Hematopoietic multipotent progenitor cell treated with erythropoietin and hydrocortisone succinate and interleukin-3 and kit ligand, for 17 days (in vitro differentiated cells): ENCODE measurements around the gene TMEM115.
A peak's percentile ranks its signal among the peaks of the same experiment; 100 is the strongest.

Experiments used
- DNase-seq: peaks from one replicate; pipeline ENCODE4 v3.0.0-alpha.2; 2015; ENCODE audit warnings: low spot score

The TMEM115 gene

DNA sequence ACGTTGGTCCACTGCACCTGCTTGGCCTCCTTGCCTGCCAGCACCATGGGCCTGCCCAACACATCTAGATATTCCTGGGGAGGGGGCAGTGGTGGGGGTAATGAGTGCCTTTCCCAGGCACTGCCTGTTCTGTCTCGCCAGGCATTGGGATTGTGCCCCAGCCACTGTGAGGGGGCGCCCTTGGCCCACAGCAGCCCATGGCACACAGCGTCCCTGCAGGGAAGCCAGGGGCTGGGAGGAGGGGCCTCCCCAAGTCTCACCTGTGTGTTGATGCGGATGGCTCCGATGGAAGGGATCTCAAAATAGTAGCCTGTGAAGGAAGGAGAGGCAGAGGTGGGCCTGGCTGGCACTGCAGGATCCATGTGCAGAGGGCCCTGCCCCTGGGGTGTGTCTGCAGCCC is 18.7 kb upstream of the TMEM115 start:
- DNase-seq = no peak

DNA sequence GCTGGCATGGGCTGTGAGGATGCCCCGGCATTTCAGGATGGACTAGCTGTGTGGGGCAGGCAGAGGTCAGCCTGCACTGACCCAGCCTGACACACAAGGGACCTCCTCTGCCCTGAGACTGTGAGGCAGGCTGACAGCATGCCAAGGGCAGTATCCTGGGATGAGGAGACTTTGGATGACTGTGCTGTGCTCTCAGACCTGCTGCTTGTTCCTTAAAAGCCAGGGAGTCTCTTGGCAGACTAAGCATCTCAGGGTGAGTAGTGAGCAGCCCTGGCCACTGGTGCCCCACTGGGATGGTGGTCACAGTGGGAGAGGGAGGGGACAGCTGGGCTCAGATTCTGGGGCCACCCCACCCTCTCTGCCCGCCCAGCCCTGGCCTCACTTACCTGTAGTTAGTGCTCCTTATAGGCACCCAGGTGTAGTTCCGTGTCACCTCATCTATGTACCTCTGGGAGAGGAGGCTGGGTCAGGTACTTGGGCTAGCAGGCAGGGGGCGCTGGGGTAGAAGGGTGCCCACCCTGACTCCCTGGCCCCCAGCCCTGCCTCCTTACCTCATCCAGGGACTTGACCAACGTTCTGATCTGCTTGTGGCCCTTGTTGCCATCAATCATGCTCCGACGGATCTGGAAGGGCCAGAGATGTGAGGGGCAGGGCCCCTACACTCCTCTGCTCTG is 16.1 kb upstream of the TMEM115 start:
- no peak for DNase-seq

DNA sequence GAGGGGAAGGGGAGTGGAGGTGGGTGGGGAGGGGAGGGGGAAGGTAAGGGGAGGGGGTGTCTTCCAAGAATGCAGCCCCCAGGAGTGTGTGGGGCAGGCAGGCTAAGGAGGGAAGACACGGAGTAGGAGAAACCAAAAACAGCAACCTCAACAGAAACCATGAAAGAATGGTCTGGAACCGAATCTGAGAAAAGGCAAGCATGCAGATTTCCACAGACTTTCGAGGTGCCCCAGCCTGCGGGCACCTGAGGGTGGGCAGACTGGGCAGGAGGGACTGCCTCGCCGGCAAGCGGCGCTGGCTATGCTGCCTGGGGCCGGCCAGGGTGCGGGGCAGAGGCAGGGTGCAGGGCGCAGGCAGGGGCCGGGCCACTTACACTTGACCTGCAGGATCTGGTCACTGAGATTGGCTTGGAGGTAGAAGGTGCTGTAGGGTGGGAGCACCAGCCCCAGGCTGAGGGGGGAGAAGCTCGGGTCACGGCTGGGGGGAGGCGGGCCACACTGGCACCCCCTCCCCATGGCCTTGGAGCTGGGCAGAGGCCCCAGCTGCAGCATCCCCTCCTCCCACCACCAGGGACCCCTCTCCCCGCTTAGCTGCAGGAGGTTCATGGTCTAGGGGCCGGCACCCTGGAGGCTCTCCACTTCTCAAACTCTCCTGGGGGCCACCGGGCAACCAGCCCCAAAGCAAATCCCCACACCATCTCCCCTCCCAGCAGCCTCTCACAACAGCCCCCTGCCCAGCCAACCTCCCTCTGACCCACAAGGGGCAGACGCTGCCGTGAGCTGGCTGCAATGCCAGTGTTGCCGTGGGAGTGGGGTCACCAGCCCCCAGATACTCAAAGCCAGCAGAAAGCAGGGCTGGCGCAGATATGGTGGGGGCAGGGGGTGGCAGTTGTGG is 15.3 kb upstream of the TMEM115 start:
- DNase-seq = no peak

DNA sequence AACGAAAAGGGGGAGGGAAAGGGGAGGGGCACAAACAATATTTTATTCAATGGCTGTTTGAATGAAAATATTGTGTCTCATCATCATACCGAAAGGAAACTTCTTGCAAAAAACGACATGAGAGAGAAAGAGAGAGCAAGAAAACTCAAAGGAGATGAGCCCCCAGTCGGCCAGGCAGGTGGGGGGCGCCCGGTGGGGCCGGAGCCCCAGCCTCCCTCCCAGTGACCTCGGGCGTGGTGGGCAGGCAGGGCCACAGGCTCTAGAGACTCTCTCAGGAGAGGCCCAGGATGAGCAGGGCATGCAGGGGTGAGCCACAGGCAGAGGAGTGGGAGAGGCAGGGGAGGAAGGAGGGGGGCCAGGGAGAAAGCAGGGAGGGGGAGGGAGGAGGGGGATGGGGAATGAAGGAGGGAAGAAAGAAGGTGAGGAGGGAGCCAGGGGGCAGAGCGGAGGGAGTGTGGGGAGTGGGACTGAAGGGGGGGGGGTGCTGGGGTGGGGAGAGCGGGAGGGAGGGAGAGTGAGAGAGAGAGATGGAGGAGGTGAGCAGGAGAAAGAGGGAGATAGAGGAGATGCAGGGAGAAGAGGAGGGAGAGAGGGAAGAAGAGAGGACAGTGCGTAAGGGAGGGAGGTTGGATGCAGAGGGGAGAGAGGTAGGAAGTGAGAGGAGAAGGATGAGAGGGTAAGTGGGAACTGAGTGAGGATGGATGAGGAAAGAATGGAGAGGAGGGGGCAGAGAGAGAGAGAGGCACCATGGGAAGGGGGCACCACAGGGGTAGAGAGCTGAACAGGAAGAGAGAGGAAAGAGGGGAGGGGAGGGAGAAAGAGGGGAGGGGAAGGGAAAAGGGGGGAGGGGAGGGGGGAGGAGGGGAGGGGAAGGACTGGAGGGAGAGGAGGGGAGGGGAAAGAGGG is 14.1 kb upstream of the TMEM115 start:
- DNase-seq = no peak

DNA sequence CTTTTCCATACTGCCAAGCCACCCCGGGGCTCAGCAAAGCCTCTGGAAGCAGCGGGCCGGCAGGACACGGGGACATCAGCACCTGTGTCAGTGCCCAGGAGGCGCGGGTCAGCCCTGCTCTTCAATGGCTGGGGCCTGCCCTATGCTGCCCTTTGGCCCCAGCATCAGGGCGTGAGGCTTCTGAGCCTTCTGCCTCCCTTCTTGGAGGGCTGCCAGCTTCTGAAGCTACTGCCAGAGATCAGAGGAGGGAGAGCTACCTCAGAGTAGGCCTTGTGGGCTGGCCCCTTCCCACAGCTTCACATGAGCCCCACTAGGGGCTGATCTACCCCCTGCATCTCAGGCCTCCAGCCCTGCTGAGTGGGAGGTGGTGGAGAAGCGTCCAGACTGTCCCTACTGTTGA is 13.0 kb upstream of the TMEM115 start:
- peak; percentile 73 for DNase-seq

DNA sequence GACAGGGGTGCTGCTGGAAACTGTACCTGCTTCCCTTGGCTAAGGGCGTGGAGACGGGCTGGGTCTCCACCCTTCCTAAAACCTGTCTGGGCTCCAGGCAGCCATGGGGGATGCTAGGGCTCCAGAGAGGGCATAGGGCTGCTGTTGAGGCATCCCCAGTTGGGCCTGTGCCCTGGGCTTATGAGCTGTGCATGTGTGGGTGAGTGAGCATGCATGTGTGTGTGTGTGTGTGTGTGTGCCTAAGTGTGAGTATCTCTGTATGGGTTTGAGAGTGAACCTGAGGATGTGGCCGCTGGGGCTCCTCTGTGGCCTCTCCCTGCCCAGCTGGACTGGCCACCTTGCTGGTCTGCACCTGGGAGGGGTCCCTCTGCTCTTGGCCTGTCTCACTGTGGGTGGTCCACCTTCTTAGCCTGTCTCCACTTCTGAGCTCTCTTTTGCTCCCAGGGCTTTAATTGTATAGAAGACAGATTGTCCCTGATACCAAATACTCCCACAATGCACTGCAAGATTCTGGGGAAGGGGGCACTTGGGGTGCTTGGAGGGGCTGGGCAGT is 11.9 kb upstream of the TMEM115 start:
- DNase-seq = no peak

GRCh38 chr3:50370594-50370993 is 11.3 kb upstream of the TMEM115 start:
- DNase-seq = no peak

DNA sequence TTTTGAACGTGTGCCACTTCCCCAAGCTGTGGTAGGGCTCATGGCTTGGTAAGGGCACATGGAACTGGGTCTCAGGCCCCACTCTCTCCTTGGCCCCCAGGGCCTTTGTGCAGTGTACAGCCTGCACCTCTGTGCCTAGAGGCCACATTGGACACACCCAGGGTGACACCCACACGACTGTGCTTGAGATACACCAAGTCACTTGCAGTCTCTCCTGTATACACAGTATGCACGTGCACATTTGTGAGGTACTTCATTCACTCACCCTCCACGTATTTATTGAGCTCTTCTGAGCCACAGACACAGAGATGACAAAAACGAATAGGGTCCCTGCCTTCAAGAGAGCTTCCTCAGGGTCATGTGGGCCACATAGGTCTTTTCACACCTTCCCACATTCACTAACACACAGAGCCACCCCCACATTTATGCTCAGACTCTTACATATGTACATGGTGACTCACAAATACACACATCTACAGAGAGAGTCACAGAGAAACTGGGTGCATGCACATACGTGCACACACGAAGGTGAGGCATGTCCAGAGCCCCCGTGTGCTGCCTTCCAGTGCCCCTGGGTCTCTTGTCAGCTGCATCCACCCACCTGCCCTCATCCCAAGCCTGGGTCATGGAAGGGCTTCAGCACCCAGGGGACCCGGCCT is 9.8 kb upstream of the TMEM115 start:
- peak; percentile 33 for DNase-seq

- no peak for DNase-seq
Measured at GRCh38 chr3:50365842-50366220, 6.5 kb upstream of the TMEM115 start.

DNA sequence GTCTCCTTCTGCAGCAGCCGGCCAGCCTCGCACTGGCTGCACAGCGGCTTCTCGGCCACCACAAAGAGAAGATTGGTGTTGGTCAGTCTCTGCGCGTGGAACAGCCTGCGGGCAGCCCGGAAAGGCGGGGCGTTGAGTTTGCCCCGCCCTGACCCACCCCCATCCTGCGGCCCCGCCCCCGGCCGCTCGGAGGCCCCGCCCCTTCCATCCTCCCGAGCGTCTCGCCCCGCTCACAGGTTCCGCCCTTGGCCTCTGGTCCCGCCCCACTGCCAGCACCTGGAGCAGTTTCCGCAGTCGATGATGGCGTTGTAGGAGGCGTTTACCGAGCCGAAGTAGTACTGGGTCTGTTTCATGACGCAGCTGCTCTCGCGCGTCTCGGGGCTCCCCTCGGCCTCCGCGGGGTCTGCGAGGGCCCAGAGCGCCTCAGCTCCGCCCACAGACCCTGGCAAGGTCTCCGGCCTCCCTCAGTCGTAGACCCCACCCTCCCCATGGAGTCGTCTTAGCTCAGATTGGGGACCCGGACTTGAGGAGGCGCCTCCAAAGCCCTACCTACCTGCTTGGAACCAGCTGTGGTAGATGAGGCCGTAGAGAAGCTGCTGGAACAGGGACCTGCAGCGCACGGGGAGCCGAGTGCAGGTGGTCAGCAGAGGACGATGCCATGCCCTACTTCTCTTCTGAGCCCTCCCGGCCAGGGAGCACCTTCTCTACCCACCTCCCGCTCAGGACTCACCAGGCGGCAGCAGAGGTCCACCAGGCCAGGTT is 5.9 kb upstream of the TMEM115 start:
- DNase-seq = peak; percentile 96

DNA sequence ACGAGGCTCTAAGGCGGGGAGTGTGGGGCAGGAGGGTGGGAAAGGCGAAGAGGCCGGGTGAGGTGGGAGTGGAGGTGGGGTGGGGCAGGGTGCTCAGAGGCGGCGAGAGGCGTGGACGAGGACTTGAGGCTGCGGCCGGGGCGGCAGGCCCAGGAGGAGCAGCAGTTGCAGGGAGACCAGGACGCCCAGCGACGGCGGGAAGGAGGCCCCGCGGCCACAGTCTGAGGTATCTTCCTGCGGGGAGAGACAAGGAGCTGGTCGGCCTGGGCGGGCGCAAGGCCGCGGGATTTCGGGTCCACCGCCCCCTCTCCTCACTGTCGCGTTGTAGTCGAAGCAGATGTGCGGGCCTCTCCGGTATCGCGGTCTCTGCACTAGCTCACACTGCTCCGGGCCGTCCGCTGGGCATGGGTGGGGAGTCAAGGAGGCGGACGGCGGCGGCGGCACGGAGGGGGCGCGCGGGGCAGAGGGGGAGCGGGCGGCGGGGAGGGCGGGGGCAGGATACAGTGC is 5.3 kb upstream of the TMEM115 start:
- no peak for DNase-seq

DNA sequence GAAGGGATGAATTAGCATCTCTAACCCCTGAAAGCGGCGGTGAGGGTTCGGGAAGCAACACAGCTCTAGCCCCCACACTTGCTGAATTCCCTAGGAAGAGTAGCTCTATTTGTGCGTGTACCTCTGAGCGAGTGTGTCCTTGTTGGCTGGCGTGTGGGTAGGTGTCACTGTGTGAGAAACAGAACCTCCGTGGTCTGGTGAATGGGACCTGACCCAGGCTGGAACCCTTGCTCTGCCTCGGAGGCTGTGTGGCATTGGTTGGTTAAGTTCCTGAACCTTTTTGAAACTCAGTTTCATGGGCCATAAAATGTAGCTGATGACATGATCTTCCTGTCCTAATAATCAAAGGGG is 414 bp upstream of the TMEM115 start:
- no peak for DNase-seq

DNA sequence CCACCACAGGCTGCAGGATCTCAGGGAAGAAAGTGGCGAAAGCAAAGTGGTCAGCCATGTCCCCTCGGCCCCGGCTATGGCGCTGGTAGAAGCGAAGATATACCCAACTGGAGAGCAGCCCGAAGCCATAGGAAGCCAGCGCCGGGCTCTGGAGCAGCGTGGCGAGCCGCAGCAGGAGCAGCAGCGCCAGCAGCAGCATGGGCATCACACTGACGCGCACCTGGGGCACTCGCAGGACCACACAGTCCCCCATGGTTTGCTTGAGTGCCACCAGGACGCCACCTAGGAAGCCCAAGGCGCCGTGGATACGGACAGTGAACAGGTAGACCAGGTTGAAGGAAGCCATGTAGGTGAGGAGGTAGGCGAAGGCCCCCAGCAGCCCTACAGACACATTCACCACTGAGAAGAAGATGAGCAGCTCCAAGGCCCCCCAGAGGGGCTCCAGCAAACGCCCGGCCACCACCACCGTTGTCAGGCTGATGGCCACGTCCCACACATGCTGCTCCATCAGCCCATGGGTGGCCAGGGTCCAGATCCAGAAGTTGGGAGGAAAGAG is 888 bp downstream of the TMEM115 start:
- DNase-seq = no peak

DNA sequence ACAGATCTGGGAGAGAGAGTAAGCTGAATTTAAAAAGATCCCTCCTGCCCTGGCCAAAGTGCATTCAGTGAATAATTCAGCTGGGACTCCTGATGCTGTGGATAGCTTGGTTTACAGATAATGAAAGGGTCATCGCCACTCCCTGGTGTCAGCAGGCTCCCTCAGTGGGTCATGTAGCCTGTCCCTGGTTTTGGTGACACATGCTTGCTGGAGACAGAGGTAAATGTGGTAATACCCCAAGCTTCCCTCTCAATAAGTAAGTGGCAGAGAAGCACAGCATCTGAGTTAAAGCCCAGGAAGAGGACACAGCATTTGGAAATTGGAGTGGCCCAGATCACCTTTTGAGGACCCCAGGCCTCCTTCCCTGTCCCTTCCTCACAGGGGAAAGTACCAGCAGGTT is 1.8 kb downstream of the TMEM115 start:
- no peak for DNase-seq

DNA sequence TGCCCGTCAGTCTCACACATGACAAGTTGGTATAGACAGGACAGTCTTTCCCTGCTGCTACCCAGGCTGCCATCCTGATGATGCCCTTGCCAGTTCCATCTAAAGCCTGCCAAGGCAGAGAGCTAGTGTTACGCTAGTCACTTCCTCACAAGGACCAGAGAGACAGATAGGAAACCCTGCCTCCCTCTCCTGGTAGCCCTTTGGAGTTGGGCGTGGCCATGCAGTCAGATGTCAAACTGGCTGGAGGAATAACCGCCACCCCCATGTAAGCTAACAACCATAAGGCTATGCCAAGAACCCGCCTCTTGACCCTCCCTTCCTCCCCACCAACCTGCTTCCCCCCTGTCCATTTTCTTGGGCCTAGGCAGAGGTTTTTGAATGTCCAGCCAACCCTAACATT is 2.8 kb downstream of the TMEM115 start:
- peak; percentile 74 for DNase-seq

GRCh38 chr3:50355829-50356552 is 3.3 kb downstream of the TMEM115 start:
- DNase-seq = no peak

- DNase-seq = no peak
Measured at GRCh38 chr3:50354850-50355249, 4.5 kb downstream of the TMEM115 start.

GRCh38 chr3:50354186-50354764 is 5.0 kb downstream of the TMEM115 start:
- DNase-seq = no peak

DNA sequence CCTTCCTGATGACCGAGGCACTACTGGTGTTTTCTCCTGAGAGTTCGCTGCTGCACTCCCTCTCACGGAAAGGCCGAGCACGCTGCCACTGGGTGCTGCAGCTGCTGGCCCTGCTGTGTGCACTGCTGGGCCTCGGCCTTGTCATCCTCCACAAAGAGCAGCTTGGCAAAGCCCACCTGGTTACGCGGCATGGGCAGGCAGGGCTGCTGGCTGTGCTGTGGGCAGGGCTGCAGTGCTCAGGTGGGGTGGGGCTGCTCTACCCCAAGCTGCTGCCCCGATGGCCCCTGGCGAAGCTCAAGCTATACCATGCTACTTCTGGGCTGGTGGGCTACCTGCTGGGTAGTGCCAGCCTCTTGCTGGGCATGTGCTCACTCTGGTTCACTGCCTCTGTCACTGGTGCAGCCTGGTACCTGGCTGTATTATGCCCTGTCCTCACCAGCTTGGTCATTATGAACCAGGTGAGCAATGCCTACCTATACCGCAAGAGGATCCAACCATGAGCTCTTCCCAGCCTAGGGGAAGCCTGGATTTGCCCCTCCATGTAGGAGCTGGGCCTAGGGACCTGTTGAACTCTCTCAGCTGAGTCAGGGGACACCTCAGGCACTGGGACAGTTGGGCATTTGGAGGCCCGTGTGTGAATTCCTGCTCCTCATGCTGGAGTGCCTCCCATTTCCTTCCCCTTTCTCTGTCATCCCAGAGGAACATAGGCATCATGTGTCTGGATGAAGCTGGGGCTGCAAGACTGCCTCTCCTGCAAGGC is 5.9 kb downstream of the TMEM115 start:
- DNase-seq = no peak
